Type B pancreatic cell (in vitro differentiated cells): Measurements from ENCODE around the gene NUPR1. TPM values are rescaled to one million over a fixed set of nuclear protein-coding genes. Genes with fewer than 3 reads are reported as not detected.
A peak's percentile ranks its signal among the peaks of the same experiment; 100 is the strongest.

ENCODE experiments used
- DNase-seq: peaks from one replicate; pipeline ENCODE4 v3.0.0; 2021; ENCODE audit warnings: mixed read lengths; ENCODE audit not compliant: unreplicated experiment; ENCODE audit errors: extremely low spot score
- H3K27ac Mint-ChIP-seq: 2 replicates; pipeline ENCODE4 v1.8.0; 2021; ENCODE audit warnings: mild to moderate bottlenecking, mixed read lengths
- H3K27me3 Mint-ChIP-seq: 2 replicates; pipeline ENCODE4 v1.8.0; 2021; ENCODE audit warnings: mixed read lengths
- H3K36me3 Mint-ChIP-seq: 2 replicates; pipeline ENCODE4 v1.8.0; 2021; ENCODE audit warnings: mixed read lengths
- H3K4me1 Mint-ChIP-seq: one replicate; pipeline ENCODE4 v1.8.0; 2021; ENCODE audit warnings: mixed read lengths; ENCODE audit not compliant: unreplicated experiment
- H3K4me3 Mint-ChIP-seq: 2 replicates; pipeline ENCODE4 v1.8.0; 2021; ENCODE audit warnings: mild to moderate bottlenecking, mixed read lengths
- H3K9me3 Mint-ChIP-seq: 2 replicates; pipeline ENCODE4 v1.8.0; 2021; ENCODE audit warnings: mixed read lengths
- total RNA-seq: library from RNA; stranded (reverse); gene quantifications from 2 replicates; pipeline ENCODE4 v1.2.1, GENCODE V29; 2021; ENCODE audit warnings: low replicate concordance
- TF ChIP-seq, protein P1 (sequence below): fragments of 200-600 bp; sonication (generic); conservative IDR thresholded peaks from 2 replicates; pipeline ENCODE4 v1.5.0; 2021; ENCODE audit warnings: antibody characterized with exemption, mild to moderate bottlenecking

Gene NUPR1
- total RNA-seq, 1 donor from 2014 or later: 1.2 TPM

DNA sequence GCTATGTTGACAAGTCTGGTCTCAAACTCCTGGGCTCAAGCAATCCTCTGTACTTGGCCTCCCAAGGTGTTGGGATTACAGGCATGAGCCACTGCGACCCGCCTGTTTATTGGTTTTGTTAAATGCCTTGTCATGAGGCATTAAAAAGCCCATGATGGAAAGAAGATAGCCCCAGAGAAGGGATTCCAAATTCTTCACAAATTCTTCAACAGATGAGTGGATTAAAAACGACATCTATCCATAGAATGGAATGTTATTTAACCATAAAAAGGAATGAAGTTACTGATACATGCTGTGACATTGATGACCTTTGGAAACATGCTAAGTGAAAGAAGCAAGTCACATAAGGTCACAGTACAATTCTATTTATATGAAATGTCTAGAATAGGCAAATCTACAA, 19.7 kb upstream of the NUPR1 start:
- Mint-ChIP-seq H3K27me3 (no peaks in the 10 kb centered on the region), H3K27ac (no peak overlapping the region), H3K9me3 (no peaks in the 10 kb centered on the region), H3K4me3 (no peak overlapping the region), H3K36me3 (peaks cover 16% of the 10 kb centered on the region), H3K4me1 (peaks cover 6% of the 10 kb centered on the region)
- TF ChIP-seq, protein P1, sequence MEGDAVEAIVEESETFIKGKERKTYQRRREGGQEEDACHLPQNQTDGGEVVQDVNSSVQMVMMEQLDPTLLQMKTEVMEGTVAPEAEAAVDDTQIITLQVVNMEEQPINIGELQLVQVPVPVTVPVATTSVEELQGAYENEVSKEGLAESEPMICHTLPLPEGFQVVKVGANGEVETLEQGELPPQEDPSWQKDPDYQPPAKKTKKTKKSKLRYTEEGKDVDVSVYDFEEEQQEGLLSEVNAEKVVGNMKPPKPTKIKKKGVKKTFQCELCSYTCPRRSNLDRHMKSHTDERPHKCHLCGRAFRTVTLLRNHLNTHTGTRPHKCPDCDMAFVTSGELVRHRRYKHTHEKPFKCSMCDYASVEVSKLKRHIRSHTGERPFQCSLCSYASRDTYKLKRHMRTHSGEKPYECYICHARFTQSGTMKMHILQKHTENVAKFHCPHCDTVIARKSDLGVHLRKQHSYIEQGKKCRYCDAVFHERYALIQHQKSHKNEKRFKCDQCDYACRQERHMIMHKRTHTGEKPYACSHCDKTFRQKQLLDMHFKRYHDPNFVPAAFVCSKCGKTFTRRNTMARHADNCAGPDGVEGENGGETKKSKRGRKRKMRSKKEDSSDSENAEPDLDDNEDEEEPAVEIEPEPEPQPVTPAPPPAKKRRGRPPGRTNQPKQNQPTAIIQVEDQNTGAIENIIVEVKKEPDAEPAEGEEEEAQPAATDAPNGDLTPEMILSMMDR: no peak
- DNase-seq: no peak

DNA sequence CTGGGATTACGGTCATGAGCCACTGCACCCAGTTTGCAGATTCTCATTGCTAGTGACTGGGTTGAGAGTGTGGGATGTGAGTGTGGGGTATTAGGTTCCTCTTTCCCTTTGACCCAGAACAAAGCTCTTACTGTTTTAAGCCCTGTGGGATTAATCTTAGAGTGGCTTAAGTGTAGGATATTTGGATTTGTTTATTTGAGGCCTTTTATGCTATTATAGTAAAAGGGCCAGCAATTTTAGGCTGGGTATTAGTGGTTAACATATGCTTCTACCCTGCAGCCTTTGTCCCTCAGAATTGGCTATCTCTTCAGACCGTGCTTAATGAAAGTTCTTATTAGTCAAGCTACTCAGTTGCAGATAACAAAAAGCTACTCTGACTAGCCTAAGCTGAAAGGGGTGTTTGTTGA, 18.1 kb upstream of the NUPR1 start:
- DNase-seq: no peak
- H3K27ac Mint-ChIP-seq: peak overlapping the region; percentile 15
- peaks cover 16% of the 10 kb centered on the region for H3K36me3 Mint-ChIP-seq
- H3K4me1 Mint-ChIP-seq: peaks cover 6% of the 10 kb centered on the region
- TF ChIP-seq, protein P1: no peak
- no peaks in the 10 kb centered on the region for H3K9me3 Mint-ChIP-seq
- no peaks in the 10 kb centered on the region for H3K27me3 Mint-ChIP-seq
- H3K4me3 Mint-ChIP-seq: peak overlapping the region; percentile 51

DNA sequence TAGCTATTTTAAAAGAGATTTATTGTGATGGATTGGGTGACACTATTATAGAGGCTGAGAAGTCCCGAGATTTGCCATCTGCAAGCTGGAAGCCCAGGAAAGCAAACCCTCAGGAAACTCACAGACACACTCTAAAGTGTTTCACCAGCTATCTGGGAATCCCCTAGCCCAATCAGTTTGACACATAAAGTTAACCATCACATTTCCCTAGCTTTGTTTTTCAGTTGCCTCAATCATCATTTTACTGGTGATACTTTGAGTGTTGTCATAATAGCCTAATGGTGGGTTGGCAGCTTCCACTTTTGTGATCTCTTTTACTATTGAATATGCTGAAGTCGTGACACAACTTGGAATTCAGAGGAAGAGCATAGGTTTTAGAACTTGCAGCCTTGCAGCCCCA, 16.8 kb upstream of the NUPR1 start:
- Mint-ChIP-seq H3K27ac (no peak overlapping the region), H3K27me3 (no peaks in the 10 kb centered on the region), H3K9me3 (no peaks in the 10 kb centered on the region), H3K36me3 (peaks cover 13% of the 10 kb centered on the region), H3K4me1 (peaks cover 6% of the 10 kb centered on the region), H3K4me3 (peak overlapping the region; percentile 44)
- DNase-seq: no peak
- TF ChIP-seq, protein P1: no peak

DNA sequence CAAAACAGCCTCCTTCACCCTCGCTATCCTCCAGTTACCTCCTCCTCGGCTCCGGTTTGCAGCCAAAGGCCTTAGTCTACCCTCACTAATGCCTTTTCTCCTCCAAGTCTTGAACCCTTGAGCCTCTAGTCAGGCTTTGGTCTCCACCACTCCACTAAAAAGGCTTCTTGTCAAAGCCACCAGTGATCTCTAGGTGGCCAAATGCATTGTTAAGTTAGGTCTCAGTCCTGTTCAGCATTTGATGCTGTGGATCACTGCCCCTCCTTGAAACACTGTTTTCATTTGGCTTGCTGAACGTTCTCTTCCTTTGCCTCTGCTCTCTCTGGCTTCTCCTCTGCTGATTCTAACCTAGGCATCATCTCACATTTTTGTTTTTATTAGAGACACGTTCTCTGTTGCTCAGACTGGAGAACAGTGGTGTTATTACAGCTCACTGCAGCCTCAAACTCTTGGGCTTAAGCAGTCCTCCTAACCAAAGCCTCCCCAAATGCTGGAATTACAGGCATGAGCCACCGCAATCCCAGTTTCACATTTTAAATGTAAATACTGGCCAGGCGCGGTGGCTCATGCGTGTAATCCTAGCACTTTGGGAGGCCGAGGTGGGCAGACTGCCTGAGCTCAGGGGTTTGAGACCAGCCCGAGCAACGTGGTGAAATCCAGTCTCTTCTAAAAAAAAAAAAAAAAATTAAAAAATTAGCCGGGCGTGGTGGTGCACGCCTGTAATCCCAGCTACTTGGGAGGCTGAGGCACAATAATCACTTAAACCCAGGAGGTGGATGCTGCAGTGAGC, 16.1 kb upstream of the NUPR1 start:
- Mint-ChIP-seq H3K27ac (peak overlapping the region; percentile 91), H3K27me3 (no peaks in the 10 kb centered on the region), H3K36me3 (peaks cover 13% of the 10 kb centered on the region), H3K9me3 (no peaks in the 10 kb centered on the region), H3K4me3 (peak overlapping the region; percentile 95), H3K4me1 (peaks cover 6% of the 10 kb centered on the region)
- DNase-seq: no peak
- TF ChIP-seq, protein P1: no peak

DNA sequence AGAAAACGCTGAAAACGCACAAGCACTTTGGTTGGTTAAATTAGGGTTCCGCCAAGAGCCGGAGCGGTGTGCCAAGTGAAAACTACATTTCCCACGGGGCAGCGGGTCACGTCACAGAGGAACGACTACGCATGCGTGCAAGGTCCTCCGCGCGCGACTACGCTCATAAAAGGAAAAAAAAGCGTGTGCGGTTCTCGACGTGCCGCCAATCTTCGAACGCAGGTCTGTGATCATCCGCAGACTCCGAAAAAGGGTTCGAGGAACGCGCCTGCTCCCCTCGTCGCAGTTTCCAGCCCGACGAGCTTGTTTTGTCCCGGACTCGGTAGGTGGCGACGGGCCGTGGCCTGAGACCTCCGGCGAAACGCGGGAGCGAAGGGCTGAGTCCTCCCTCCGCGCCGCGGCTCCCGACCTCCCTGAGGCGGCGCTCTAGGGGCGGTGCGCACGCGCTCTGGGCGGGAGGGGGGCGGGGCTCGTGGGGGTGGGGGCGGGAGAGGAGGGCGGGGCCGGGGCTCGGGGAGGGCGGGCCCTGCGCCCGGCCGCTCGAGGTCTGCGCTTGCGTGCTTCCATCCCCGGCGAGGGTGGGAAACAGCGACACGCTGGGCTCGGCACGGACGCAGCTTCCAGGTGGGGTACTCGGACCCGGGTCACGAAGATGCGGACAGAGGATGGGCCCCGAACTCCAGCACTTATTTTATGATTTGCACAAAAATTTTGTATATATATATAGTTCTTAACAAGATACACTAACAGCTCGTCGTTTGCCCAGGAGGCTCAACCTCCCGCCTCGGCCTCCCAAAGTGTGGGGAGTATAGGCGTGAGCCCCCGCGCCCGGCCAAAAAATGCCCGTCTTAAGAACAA, 15.2 kb upstream of the NUPR1 start, which contains the start of gene SGF29:
Gene SGF29, plus strand, starts transcription at position 145 of the 858 bp plus-strand sequence. CDS start 27,150 bp downstream, outside the sequence.
- peak within 1 kb of the TSS; percentile 96 for H3K27ac Mint-ChIP-seq
- TF ChIP-seq, protein P1: peak; percentile 33
- peaks cover 11% of the 10 kb centered on the region for H3K4me1 Mint-ChIP-seq
- H3K27me3 Mint-ChIP-seq: peaks cover 3% of the 10 kb centered on the region
- H3K4me3 Mint-ChIP-seq: peak within 1 kb of the TSS; percentile 95
- H3K36me3 Mint-ChIP-seq: peaks cover 13% of the 10 kb centered on the region
- peak; percentile 92 for DNase-seq
- H3K9me3 Mint-ChIP-seq: no peaks in the 10 kb centered on the region
